Fibroblast of lung (primary cell): ENCODE measurements around the gene ARID3A. TPM values are rescaled to one million over a fixed set of nuclear protein-coding genes. Genes with fewer than 3 reads are reported as not detected.

Experiments used
- DNase-seq, 2 donors: peaks; one replicate each; pipeline versions ENCODE4 v3.0.0 to v3.0.0-alpha.2; 2010; ENCODE audit warnings: low read depth in 2 of 2
- H2AFZ ChIP-seq: 2 replicates; pipeline ENCODE4 v1.5.1; 2012; ENCODE audit warnings: low read length, control low read depth, inconsistent platforms
- H3K27ac ChIP-seq: 2 replicates; pipeline ENCODE4 v1.5.1; 2011; ENCODE audit warnings: low read length, control low read depth; ENCODE audit not compliant: insufficient read depth
- H3K27me3 ChIP-seq: 2 replicates; pipeline ENCODE4 v1.5.1; 2011; ENCODE audit warnings: mild to moderate bottlenecking, low read length; ENCODE audit not compliant: control insufficient read depth, insufficient read depth
- H3K36me3 ChIP-seq: 2 replicates; pipeline ENCODE4 v1.5.1; 2011; ENCODE audit warnings: low read length; ENCODE audit not compliant: control insufficient read depth, insufficient read depth
- H3K4me1 ChIP-seq: 2 replicates; pipeline ENCODE4 v1.5.1; 2011; ENCODE audit warnings: low read length; ENCODE audit not compliant: control insufficient read depth, insufficient read depth; ENCODE audit errors: extremely low read depth
- H3K4me2 ChIP-seq: 2 replicates; pipeline ENCODE4 v1.5.1; 2011; ENCODE audit warnings: low read length, control low read depth; ENCODE audit not compliant: insufficient read depth; ENCODE audit errors: extremely low read depth
- H3K4me3 ChIP-seq, 4 experiments: fragments of 200-600 bp in 1 of 4; sonication (generic) in 1 of 4; replicated peaks in 1 of 4; 2 replicates each; pipeline ENCODE4 v1.5.1; 2011 to 2016; ENCODE audit warnings: low read length in 4 of 4, low read depth in 3 of 4, mild to moderate bottlenecking in 3 of 4, control low read depth in 2 of 4, inconsistent platforms in 1 of 4, mixed read lengths in 1 of 4; ENCODE audit not compliant: insufficient read depth in 1 of 4; ENCODE audit errors: control extremely low read depth in 1 of 4
- H3K79me2 ChIP-seq: 2 replicates; pipeline ENCODE4 v1.5.1; 2012; ENCODE audit warnings: mild to moderate bottlenecking, low read length, inconsistent platforms; ENCODE audit not compliant: control insufficient read depth, insufficient read depth
- H3K9ac ChIP-seq: 2 replicates; pipeline ENCODE4 v1.5.1; 2011; ENCODE audit warnings: mild to moderate bottlenecking, low read length, control low read depth; ENCODE audit not compliant: insufficient read depth
- H3K9me3 ChIP-seq: 2 replicates; pipeline ENCODE4 v1.5.1; 2012; ENCODE audit warnings: low read depth, low read length; ENCODE audit not compliant: control insufficient read depth, insufficient read depth
- H4K20me1 ChIP-seq: 2 replicates; pipeline ENCODE4 v1.5.1; 2011; ENCODE audit warnings: low read length; ENCODE audit not compliant: control insufficient read depth, insufficient read depth; ENCODE audit errors: extremely low read depth
- EZH2 ChIP-seq: IDR thresholded peaks from 2 replicates; pipeline ENCODE4 v1.5.1; 2012; ENCODE audit warnings: low read length, control low read depth, mild to moderate bottlenecking; ENCODE audit errors: missing control alignments
- polyA plus RNA-seq, 2 donors: library from polyadenylated mRNA; depleted of rRNA in 1 of 2; stranded (reverse) in 1 of 2; unstranded in 1 of 2; fragments of >200 nt; gene quantifications; 2 replicates each; pipeline ENCODE4 v1.2.1, GENCODE V29; 2011 to 2012; ENCODE audit warnings: missing spikeins in 1 of 2
- total RNA-seq: library from RNA; depleted of rRNA; stranded (reverse); fragments of >200 nt; gene quantifications from 2 replicates; pipeline ENCODE4 v1.2.1, GENCODE V29; 2014
- TF ChIP-seq, protein P1 (sequence below), 2 donors: IDR thresholded peaks in 1 of 2; conservative IDR thresholded peaks in 1 of 2; 1 replicate in 1 of 2; 2 replicates in 1 of 2; pipeline ENCODE4 v1.5.1; 2011 to 2012; ENCODE audit warnings: low read length in 2 of 2, control low read depth in 1 of 2, inconsistent platforms in 1 of 2, low read depth in 1 of 2, mild to moderate bottlenecking in 1 of 2

ARID3A gene
- total and polyA plus RNA-seq, 2 donors (not counting 1 experiment from before 2014, with no cell fraction given) = 6.4 to 14.9 TPM

DNA sequence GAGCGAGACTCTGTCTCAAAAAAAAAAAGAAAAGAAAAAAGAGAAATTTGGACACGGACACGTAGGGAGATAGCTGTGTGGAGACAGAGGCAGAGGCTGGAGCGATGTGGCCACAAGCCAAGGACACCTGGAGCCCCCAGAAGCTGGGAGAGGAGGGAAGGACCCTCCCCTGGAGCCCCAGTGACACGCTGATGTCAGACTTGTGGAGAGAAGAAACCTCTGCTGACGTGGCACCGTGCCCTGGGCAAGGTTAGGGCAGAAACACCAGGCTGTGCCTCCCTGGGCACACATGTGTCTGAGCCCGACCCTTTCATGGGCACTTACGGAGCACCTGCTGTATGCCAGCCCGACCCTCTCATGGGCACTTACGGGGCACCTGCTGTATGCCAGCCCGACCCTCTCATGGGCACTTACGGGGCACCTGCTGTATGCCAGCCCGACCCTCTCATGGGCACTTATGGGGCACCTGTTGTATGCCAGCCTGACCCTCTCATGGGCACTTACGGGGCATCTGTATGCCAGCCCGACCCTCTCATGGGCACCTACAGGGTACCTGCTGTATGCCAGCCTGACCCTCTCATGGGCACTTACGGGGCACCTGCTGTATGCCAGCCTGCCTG, 17.8 kb downstream of the ARID3A start:
- no peaks in the 10 kb centered on the region for H4K20me1 ChIP-seq
- no peak overlapping the region for H3K4me2 ChIP-seq
- TF ChIP-seq, protein P1, sequence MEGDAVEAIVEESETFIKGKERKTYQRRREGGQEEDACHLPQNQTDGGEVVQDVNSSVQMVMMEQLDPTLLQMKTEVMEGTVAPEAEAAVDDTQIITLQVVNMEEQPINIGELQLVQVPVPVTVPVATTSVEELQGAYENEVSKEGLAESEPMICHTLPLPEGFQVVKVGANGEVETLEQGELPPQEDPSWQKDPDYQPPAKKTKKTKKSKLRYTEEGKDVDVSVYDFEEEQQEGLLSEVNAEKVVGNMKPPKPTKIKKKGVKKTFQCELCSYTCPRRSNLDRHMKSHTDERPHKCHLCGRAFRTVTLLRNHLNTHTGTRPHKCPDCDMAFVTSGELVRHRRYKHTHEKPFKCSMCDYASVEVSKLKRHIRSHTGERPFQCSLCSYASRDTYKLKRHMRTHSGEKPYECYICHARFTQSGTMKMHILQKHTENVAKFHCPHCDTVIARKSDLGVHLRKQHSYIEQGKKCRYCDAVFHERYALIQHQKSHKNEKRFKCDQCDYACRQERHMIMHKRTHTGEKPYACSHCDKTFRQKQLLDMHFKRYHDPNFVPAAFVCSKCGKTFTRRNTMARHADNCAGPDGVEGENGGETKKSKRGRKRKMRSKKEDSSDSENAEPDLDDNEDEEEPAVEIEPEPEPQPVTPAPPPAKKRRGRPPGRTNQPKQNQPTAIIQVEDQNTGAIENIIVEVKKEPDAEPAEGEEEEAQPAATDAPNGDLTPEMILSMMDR (conservative IDR thresholded peaks at IDR 0.05 in 1 of 2, IDR thresholded peaks at IDR 0.05 in 1 of 2; ENCODE audit: low read depth in 1 of 2, low read length in 2 of 2) = no peak
- TF ChIP-seq EZH2 = no peak
- H3K4me3 ChIP-seq = no peak overlapping the region
- H3K27me3 ChIP-seq = no peaks in the 10 kb centered on the region
- peaks cover 10% of the 10 kb centered on the region for H3K36me3 ChIP-seq
- H3K9ac ChIP-seq = no peak overlapping the region
- H3K4me1 ChIP-seq = peaks cover 16% of the 10 kb centered on the region
- no peak overlapping the region for H3K27ac ChIP-seq
- H3K79me2 ChIP-seq = peaks cover 59% of the 10 kb centered on the region
- DNase-seq = no peak
- no peaks in the 10 kb centered on the region for H3K9me3 ChIP-seq
- H2AFZ ChIP-seq = no peak overlapping the region

DNA sequence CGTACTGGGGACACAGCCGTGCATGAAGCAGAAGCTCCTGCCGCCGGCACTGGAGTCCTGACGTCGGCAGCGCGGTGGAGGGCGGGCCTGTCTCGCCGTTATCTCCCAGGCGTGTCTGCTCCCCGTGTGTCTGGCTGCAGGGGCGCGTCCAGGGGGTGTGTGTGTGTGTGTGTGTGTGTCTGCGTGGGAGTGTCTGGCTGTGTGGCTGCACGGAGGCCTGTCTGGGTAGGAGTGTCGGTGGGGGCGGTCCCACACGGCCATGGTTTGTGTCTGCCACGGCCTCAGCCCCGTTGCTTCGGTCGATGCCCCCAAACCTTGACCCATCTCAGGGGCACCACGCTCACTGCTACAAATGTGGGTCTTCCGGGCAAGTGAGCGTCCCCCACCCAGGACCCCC, 18.3 kb downstream of the ARID3A start:
- H3K9me3 ChIP-seq = no peaks in the 10 kb centered on the region
- no peak for DNase-seq
- peaks cover 58% of the 10 kb centered on the region for H3K79me2 ChIP-seq
- no peak overlapping the region for H3K9ac ChIP-seq
- H3K4me1 ChIP-seq = peaks cover 16% of the 10 kb centered on the region
- H3K4me2 ChIP-seq = no peak overlapping the region
- no peak overlapping the region for H3K27ac ChIP-seq
- no peak overlapping the region for H3K4me3 ChIP-seq
- H3K27me3 ChIP-seq = no peaks in the 10 kb centered on the region
- no peak overlapping the region for H2AFZ ChIP-seq
- no peaks in the 10 kb centered on the region for H4K20me1 ChIP-seq
- peaks cover 10% of the 10 kb centered on the region for H3K36me3 ChIP-seq
- no peak for TF ChIP-seq EZH2
- TF ChIP-seq, protein P1 (conservative IDR thresholded peaks at IDR 0.05 in 1 of 2, IDR thresholded peaks at IDR 0.05 in 1 of 2; ENCODE audit: low read depth in 1 of 2, low read length in 2 of 2) = no peak

DNA sequence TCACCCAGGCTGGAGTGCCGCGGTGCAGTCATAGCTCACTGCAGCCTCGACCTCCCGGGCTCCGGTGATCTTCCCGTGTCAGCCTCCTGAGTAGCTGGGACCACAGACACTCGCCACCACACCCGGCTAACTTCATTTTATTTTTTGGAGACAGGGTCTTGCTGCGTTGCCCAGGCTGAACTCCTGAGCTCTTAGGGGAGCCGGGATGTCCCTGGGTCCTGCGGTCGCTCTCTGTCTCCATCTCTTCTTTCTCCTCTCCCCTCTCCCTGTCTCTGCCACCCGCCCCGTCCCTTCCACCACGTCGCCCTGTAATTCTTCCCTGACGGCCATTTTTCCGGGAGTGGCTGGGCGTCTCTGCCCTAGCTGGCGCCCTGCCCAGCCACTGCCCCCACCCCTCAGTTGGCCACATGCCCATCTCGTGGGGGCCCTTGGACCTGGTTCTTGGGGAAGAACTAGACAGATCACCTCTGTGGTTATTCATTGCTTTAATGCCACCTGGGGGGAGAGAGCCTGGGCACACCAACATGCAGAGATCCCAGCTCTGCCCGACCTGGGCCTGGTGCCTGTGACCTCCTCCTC, 18.9 kb downstream of the ARID3A start:
- no peak overlapping the region for H3K4me3 ChIP-seq
- no peaks in the 10 kb centered on the region for H4K20me1 ChIP-seq
- H3K27me3 ChIP-seq = no peaks in the 10 kb centered on the region
- H3K27ac ChIP-seq = no peak overlapping the region
- no peak for DNase-seq
- no peaks in the 10 kb centered on the region for H3K9me3 ChIP-seq
- no peak overlapping the region for H2AFZ ChIP-seq
- H3K4me2 ChIP-seq = no peak overlapping the region
- H3K79me2 ChIP-seq = peaks cover 53% of the 10 kb centered on the region
- no peak for TF ChIP-seq EZH2
- H3K9ac ChIP-seq = no peak overlapping the region
- H3K4me1 ChIP-seq = peaks cover 16% of the 10 kb centered on the region
- peaks cover 10% of the 10 kb centered on the region for H3K36me3 ChIP-seq
